ENCODE measurements around the gene TMEM132C.

DNA sequence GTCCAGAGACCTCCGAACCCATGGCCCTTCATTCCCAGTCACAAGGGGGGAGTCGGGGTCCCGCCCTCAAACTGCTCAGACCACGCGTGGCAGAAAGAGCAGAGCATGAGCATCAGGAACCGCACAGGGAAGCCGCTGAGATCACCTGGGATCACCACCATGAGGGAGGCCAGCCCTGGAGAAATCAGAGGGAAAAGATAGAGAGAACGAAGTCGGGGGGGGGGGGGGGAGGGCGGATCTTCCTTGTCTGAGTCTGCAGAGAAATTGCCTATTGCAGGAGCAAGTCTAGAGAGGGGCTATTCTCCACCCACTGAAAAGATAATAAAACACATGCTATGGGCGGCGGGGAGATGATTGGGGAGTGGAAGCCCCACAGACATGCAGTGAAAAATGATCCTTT lies 884 bp upstream of the TMEM132C start:
- TF ChIP-seq, protein P1, sequence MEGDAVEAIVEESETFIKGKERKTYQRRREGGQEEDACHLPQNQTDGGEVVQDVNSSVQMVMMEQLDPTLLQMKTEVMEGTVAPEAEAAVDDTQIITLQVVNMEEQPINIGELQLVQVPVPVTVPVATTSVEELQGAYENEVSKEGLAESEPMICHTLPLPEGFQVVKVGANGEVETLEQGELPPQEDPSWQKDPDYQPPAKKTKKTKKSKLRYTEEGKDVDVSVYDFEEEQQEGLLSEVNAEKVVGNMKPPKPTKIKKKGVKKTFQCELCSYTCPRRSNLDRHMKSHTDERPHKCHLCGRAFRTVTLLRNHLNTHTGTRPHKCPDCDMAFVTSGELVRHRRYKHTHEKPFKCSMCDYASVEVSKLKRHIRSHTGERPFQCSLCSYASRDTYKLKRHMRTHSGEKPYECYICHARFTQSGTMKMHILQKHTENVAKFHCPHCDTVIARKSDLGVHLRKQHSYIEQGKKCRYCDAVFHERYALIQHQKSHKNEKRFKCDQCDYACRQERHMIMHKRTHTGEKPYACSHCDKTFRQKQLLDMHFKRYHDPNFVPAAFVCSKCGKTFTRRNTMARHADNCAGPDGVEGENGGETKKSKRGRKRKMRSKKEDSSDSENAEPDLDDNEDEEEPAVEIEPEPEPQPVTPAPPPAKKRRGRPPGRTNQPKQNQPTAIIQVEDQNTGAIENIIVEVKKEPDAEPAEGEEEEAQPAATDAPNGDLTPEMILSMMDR (IDR thresholded peaks at IDR 0.05; ENCODE audit: low read depth, low read length, missing input control): no peak
- TF ChIP-seq RAD21 (IDR thresholded peaks at IDR 0.05) (no peak), JUND (IDR thresholded peaks at IDR 0.05) (no peak), EGR1 (IDR thresholded peaks at IDR 0.05; ENCODE audit: low read depth in 2 of 2) (no peak), NR2F2 (IDR thresholded peaks at IDR 0.05) (no peak), TAF1 (conservative IDR thresholded peaks at IDR 0.05) (no peak)
- TF ChIP-seq, protein P2, sequence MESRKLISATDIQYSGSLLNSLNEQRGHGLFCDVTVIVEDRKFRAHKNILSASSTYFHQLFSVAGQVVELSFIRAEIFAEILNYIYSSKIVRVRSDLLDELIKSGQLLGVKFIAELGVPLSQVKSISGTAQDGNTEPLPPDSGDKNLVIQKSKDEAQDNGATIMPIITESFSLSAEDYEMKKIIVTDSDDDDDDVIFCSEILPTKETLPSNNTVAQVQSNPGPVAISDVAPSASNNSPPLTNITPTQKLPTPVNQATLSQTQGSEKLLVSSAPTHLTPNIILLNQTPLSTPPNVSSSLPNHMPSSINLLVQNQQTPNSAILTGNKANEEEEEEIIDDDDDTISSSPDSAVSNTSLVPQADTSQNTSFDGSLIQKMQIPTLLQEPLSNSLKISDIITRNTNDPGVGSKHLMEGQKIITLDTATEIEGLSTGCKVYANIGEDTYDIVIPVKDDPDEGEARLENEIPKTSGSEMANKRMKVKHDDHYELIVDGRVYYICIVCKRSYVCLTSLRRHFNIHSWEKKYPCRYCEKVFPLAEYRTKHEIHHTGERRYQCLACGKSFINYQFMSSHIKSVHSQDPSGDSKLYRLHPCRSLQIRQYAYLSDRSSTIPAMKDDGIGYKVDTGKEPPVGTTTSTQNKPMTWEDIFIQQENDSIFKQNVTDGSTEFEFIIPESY (IDR thresholded peaks at IDR 0.05): no peak
- TF ChIP-seq, protein P3, sequence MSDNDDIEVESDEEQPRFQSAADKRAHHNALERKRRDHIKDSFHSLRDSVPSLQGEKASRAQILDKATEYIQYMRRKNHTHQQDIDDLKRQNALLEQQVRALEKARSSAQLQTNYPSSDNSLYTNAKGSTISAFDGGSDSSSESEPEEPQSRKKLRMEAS (IDR thresholded peaks at IDR 0.05): no peak
- TF ChIP-seq, protein P4, sequence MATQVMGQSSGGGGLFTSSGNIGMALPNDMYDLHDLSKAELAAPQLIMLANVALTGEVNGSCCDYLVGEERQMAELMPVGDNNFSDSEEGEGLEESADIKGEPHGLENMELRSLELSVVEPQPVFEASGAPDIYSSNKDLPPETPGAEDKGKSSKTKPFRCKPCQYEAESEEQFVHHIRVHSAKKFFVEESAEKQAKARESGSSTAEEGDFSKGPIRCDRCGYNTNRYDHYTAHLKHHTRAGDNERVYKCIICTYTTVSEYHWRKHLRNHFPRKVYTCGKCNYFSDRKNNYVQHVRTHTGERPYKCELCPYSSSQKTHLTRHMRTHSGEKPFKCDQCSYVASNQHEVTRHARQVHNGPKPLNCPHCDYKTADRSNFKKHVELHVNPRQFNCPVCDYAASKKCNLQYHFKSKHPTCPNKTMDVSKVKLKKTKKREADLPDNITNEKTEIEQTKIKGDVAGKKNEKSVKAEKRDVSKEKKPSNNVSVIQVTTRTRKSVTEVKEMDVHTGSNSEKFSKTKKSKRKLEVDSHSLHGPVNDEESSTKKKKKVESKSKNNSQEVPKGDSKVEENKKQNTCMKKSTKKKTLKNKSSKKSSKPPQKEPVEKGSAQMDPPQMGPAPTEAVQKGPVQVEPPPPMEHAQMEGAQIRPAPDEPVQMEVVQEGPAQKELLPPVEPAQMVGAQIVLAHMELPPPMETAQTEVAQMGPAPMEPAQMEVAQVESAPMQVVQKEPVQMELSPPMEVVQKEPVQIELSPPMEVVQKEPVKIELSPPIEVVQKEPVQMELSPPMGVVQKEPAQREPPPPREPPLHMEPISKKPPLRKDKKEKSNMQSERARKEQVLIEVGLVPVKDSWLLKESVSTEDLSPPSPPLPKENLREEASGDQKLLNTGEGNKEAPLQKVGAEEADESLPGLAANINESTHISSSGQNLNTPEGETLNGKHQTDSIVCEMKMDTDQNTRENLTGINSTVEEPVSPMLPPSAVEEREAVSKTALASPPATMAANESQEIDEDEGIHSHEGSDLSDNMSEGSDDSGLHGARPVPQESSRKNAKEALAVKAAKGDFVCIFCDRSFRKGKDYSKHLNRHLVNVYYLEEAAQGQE (IDR thresholded peaks at IDR 0.05): no peak

Measured in liver (tissue), 3 donors.